ENCODE data around the gene OR52E8. TPM values are rescaled to one million over a fixed set of nuclear protein-coding genes. Genes with fewer than 3 reads are reported as not detected.

The OR52E8 gene
- total and polyA plus RNA-seq, 9 donors, result not detected

- Histone ChIP-seq H3K9me3 (no peaks in the 10 kb centered on the region), H3K27me3 (no peaks in the 10 kb centered on the region), H3K27ac (no peak within 1 kb of the TSS), H3K4me1 (ENCODE audit: insufficient read depth) (no peaks in the 10 kb centered on the region), H3K36me3 (no peaks in the 10 kb centered on the region), H3K4me3 (no peak within 1 kb of the TSS)
- TF ChIP-seq POLR2A (IDR thresholded peaks at IDR 0.05), result no peak
- no peak for TF ChIP-seq CTCF (IDR thresholded peaks at IDR 0.05)
- no peak for TF ChIP-seq EP300 (IDR thresholded peaks at IDR 0.05)
- intact Hi-C loops (cut with DNase I), result no loop called here
- WGBS, 3 donors, result 3 to 40% (median 37%) methylated on average over 1 of the region's 1 CpG
- no peak for DNase-seq
These were observed 15.7 kb downstream of the OR52E8 start, which contains the start of gene OR52E6 for GRCh38 chr11:5841797-5842196. Gene OR52E6 (minus strand): TSS chr11:5841897. CDS start chr11:5841897, 0 bp downstream.

GRCh38 chr11:5837695-5838094 is 19.8 kb downstream of the OR52E8 start:
- intact Hi-C loops (cut with DNase I), result no loop called here
- H3K36me3 ChIP-seq, result no peaks in the 10 kb centered on the region
- WGBS, 3 donors, result 92 to 98% (median 96%) methylated on average over 2 of the region's 2 CpGs
- H3K27me3 ChIP-seq, result no peaks in the 10 kb centered on the region
- TF ChIP-seq CTCF (IDR thresholded peaks at IDR 0.05) (no peak), EP300 (IDR thresholded peaks at IDR 0.05) (no peak), POLR2A (IDR thresholded peaks at IDR 0.05) (no peak)
- no peaks in the 10 kb centered on the region for H3K9me3 ChIP-seq
- no peaks in the 10 kb centered on the region for H3K4me1 ChIP-seq (ENCODE audit: insufficient read depth)
- no peak overlapping the region for H3K4me3 ChIP-seq
- DNase-seq, result no peak
- no peak overlapping the region for H3K27ac ChIP-seq

GRCh38 chr11:5833446-5833845 is 24.0 kb downstream of the OR52E8 start:
- intact Hi-C loops (cut with DNase I), result no loop called here
- H3K4me1 ChIP-seq (ENCODE audit: insufficient read depth), result no peaks in the 10 kb centered on the region
- no peak for TF ChIP-seq EP300 (IDR thresholded peaks at IDR 0.05)
- no peak for TF ChIP-seq CTCF (IDR thresholded peaks at IDR 0.05)
- no peak for TF ChIP-seq POLR2A (IDR thresholded peaks at IDR 0.05)
- H3K27ac ChIP-seq, result no peak overlapping the region
- no peaks in the 10 kb centered on the region for H3K9me3 ChIP-seq
- 49 to 62% (median 49%) methylated on average over 2 of the region's 2 CpGs for WGBS, 3 donors
- no peak overlapping the region for H3K4me3 ChIP-seq
- no peaks in the 10 kb centered on the region for H3K36me3 ChIP-seq
- DNase-seq, result no peak
- H3K27me3 ChIP-seq, result no peaks in the 10 kb centered on the region

GRCh38 chr11:5831196-5831829 is 26.2 kb downstream of the OR52E8 start:
- 70 to 84% (median 74%) methylated on average over 6 of the region's 6 CpGs for WGBS, 3 donors
- H3K4me1 ChIP-seq (ENCODE audit: insufficient read depth), result no peaks in the 10 kb centered on the region
- H3K27ac ChIP-seq, result no peak overlapping the region
- H3K4me3 ChIP-seq, result no peak overlapping the region
- intact Hi-C loops (cut with DNase I), result no loop called here
- no peaks in the 10 kb centered on the region for H3K27me3 ChIP-seq
- no peaks in the 10 kb centered on the region for H3K9me3 ChIP-seq
- no peaks in the 10 kb centered on the region for H3K36me3 ChIP-seq
- TF ChIP-seq POLR2A (IDR thresholded peaks at IDR 0.05), result no peak
- no peak for TF ChIP-seq EP300 (IDR thresholded peaks at IDR 0.05)
- TF ChIP-seq CTCF (IDR thresholded peaks at IDR 0.05), result no peak
- no peak for DNase-seq

All from ovary (tissue), 9 donors.